ENCODE data around the gene SLC39A10. TPM values are rescaled to one million over a fixed set of nuclear protein-coding genes. Genes with fewer than 3 reads are reported as not detected.

SLC39A10 gene
- total and polyA plus RNA-seq, 10 of the 15 experiments (the other 5 are each of a cell fraction or from before 2014, with no cell fraction given), result 2.0 to 23.6 (median 7.9) TPM

GRCh38 chr2:195628666-195629065 is 28.4 kb upstream of the SLC39A10 start:
- RAD21 ChIA-PET (ENCODE audit: unreplicated experiment), result no interaction called here
- TF ChIP-seq POLR2A (IDR thresholded peaks at IDR 0.05; ENCODE audit: low read depth, low read length) (no peak), IRF5 (IDR thresholded peaks at IDR 0.05; ENCODE audit: borderline replicate concordance) (no peak), PRDM15 (CRISPR knock-in tag; IDR thresholded peaks at IDR 0.05) (no peak), SREBF2 (IDR thresholded peaks at IDR 0.05; ENCODE audit: low read length) (no peak), ZZZ3 (IDR thresholded peaks at IDR 0.05; ENCODE audit: control insufficient read depth, insufficient read length, low read depth) (no peak), E2F8 (IDR thresholded peaks at IDR 0.05; ENCODE audit: low read depth, partially characterized antibody) (no peak), ASH2L (IDR thresholded peaks at IDR 0.05; ENCODE audit: borderline replicate concordance, low read depth) (no peak), FOS (IDR thresholded peaks at IDR 0.05; ENCODE audit: borderline replicate concordance, extremely low read depth, insufficient read length) (no peak), REST (IDR thresholded peaks at IDR 0.05; ENCODE audit: low read depth, low read length) (no peak), ELK1 (IDR thresholded peaks at IDR 0.05; ENCODE audit: low read depth, low read length) (no peak), BMI1 (IDR thresholded peaks at IDR 0.05; ENCODE audit: borderline replicate concordance) (no peak), PAX8 (IDR thresholded peaks at IDR 0.05) (no peak)

More at GRCh38 chr2:195628666-195629065, 28.4 kb upstream of the SLC39A10 start:
- no peaks in the 10 kb centered on the region for H3K79me2 ChIP-seq (ENCODE audit: control insufficient read depth, insufficient read depth, low read length)
- no peaks in the 10 kb centered on the region for H3K27me3 ChIP-seq (replicated peaks in 1 of 2; ENCODE audit: control insufficient read depth in 2 of 2, insufficient read depth in 2 of 2, low read length in 1 of 2)
- ChIA-PET POLR2A (no interaction called here), CTCF (no interaction called here), SMC1A (ENCODE audit: uncharacterized antibody, unreplicated experiment) (interaction anchor here (1.2 kb wide), 1 partner anchor 27 kb away, joined by 3 read pairs; no protein-coding TSS in a partner anchor)
- 75% methylated on average over 1 of the region's 1 CpG for WGBS (ENCODE audit: insufficient coverage, insufficient replicate concordance, low lambda C conversion rate, missing lambda C conversion rate)
- ATAC-seq (no peak), DNase-seq (ENCODE audit: low read depth, low spot score) (no peak), FAIRE-seq (no peak)
- no peak overlapping the region for H3K27ac ChIP-seq (ENCODE audit: control insufficient read depth, insufficient read depth)
- in situ Hi-C loops (cut with MboI) (no loop called here), intact Hi-C loops (cut with micrococcal nuclease; ENCODE audit: unreplicated experiment) (no loop called here)
- H4K20me1 ChIP-seq (ENCODE audit: control insufficient read depth, insufficient read depth), result no peaks in the 10 kb centered on the region
- BruUV-seq (replicated peaks), result no TSS peak
- H3K4me1 ChIP-seq (ENCODE audit: control insufficient read depth, insufficient read depth, low read length), result no peaks in the 10 kb centered on the region
- no peak overlapping the region for H3K4me2 ChIP-seq (ENCODE audit: control insufficient read depth, insufficient read depth)
- no peak overlapping the region for H3K4me3 ChIP-seq
- no peak overlapping the region for H2AFZ ChIP-seq (ENCODE audit: control insufficient read depth, low read depth, low read length)
- no peaks in the 10 kb centered on the region for H3K36me3 ChIP-seq (ENCODE audit: control insufficient read depth in 2 of 2, insufficient read depth in 2 of 2, low read length in 1 of 2)
- H3K9ac ChIP-seq (ENCODE audit: control insufficient read depth, insufficient read depth, low read length), result no peak overlapping the region
- H3K9me3 ChIP-seq (replicated peaks; ENCODE audit: control insufficient read depth, insufficient read depth, low read length), result no peaks in the 10 kb centered on the region

All from GM12878 (cell line).